SK-MEL-5 (cell line): ENCODE measurements around the gene KCND3. TPM values are rescaled to one million over a fixed set of nuclear protein-coding genes. Genes with fewer than 3 reads are reported as not detected.

Experiments used
- DNase-seq: peaks from one replicate; pipeline ENCODE4 v3.0.0-alpha.2; 2016; ENCODE audit warnings: low read depth, low spot score
- in situ Hi-C: cut with HindIII; loops from 2 replicates; pipeline ENCODE4 v1.10.0; 2016; ENCODE audit warnings: low sequenced_read_pairs, high pct_unique_total_duplicates, low pct_unique_long_range_greater_than_20kb
- total RNA-seq: library from RNA; depleted of rRNA; stranded (reverse); fragments of >200 nt; shearing (Covaris generic); gene quantifications from 2 replicates; pipeline ENCODE4 v1.2.3, GENCODE V29; 2014

KCND3 gene
- total RNA-seq, 1 experiment from 2014 or later, result 0.13 TPM

GRCh38 chr1:111938536-111938935, 50.9 kb downstream of the KCND3 start:
- in situ Hi-C loops, result no loop called here
- no peak for DNase-seq

- no peak for DNase-seq
Measured at GRCh38 chr1:111938123-111938522, 51.3 kb downstream of the KCND3 start.

GRCh38 chr1:111937147-111937725, 52.2 kb downstream of the KCND3 start:
- no peak for DNase-seq
- in situ Hi-C loops, result no loop called here

More at GRCh38 chr1:111938123-111938522, 51.3 kb downstream of the KCND3 start:
- in situ Hi-C loops, result no loop called here

- DNase-seq, result no peak
- in situ Hi-C loops, result no loop called here
Measured at GRCh38 chr1:111934106-111934852, 55.2 kb downstream of the KCND3 start.

- in situ Hi-C loops, result no loop called here
- no peak for DNase-seq
Measured at GRCh38 chr1:111930356-111930755, 59.1 kb downstream of the KCND3 start.

- in situ Hi-C loops, result no loop called here
- DNase-seq, result no peak
Measured at GRCh38 chr1:111928531-111928930, 60.9 kb downstream of the KCND3 start.

GRCh38 chr1:111927652-111928051, 61.8 kb downstream of the KCND3 start:
- no peak for DNase-seq
- in situ Hi-C loops, result no loop called here

GRCh38 chr1:111924786-111925185, 64.7 kb downstream of the KCND3 start:
- in situ Hi-C loops, result no loop called here
- DNase-seq, result no peak

GRCh38 chr1:111923766-111924165, 65.7 kb downstream of the KCND3 start:
- in situ Hi-C loops, result no loop called here
- DNase-seq, result no peak

GRCh38 chr1:111921948-111922347, 67.5 kb downstream of the KCND3 start:
- in situ Hi-C loops, result no loop called here
- no peak for DNase-seq

GRCh38 chr1:111920221-111921024, 69.0 kb downstream of the KCND3 start:
- in situ Hi-C loops, result no loop called here
- DNase-seq, result no peak

GRCh38 chr1:111911776-111912515, 77.5 kb downstream of the KCND3 start:
- in situ Hi-C loops, result no loop called here
- DNase-seq, result no peak

- in situ Hi-C loops, result no loop called here
- DNase-seq, result no peak
Measured at GRCh38 chr1:111911061-111911460, 78.4 kb downstream of the KCND3 start.

GRCh38 chr1:111909030-111909429, 80.4 kb downstream of the KCND3 start:
- in situ Hi-C loops, result no loop called here

GRCh38 chr1:111908011-111908621, 81.4 kb downstream of the KCND3 start:
- in situ Hi-C loops, result no loop called here
- no peak for DNase-seq

More at GRCh38 chr1:111909030-111909429, 80.4 kb downstream of the KCND3 start:
- DNase-seq, result no peak

- DNase-seq, result no peak
- in situ Hi-C loops, result no loop called here
Measured at GRCh38 chr1:111907321-111907720, 82.1 kb downstream of the KCND3 start.

- in situ Hi-C loops, result no loop called here
- no peak for DNase-seq
Measured at GRCh38 chr1:111906816-111907215, 82.7 kb downstream of the KCND3 start.
